BE2C (cell line): ENCODE measurements around the gene OGFOD2.

Experiments
- DNase-seq: peaks from one replicate; pipeline ENCODE4 v3.0.0-alpha.2; 2020
- H3K27me3 ChIP-seq: fragments of 250-450 bp; sonication (Bioruptor Pico); 2 replicates; pipeline ENCODE4 v1.5.1; 2020; ENCODE audit warnings: mild to moderate bottlenecking
- H3K36me3 ChIP-seq: fragments of 250-450 bp; sonication (Bioruptor Pico); 2 replicates; pipeline ENCODE4 v1.5.1; 2020; ENCODE audit warnings: mild to moderate bottlenecking
- H3K4me1 ChIP-seq: fragments of 250-450 bp; sonication (Bioruptor Pico); 2 replicates; pipeline ENCODE4 v1.5.1; 2020
- H3K4me3 ChIP-seq: 2 replicates; pipeline ENCODE4 v1.5.1; 2011; ENCODE audit warnings: low read depth, low read length
- H3K9me3 ChIP-seq: fragments of 250-450 bp; sonication (Bioruptor Pico); 2 replicates; pipeline ENCODE4 v1.5.1; 2020
- CTCF ChIP-seq: IDR thresholded peaks from 2 replicates; pipeline ENCODE4 v1.5.1; 2012; ENCODE audit warnings: mild to moderate bottlenecking, low read depth, low read length

The OGFOD2 gene

GRCh38 chr12:123017753-123018152 lies 42.7 kb downstream of the OGFOD2 start:
- no peaks in the 10 kb centered on the region for H3K27me3 ChIP-seq

GRCh38 chr12:123019841-123020138 lies 44.7 kb downstream of the OGFOD2 start:
- TF ChIP-seq CTCF: no peak
- H3K27me3 ChIP-seq: no peaks in the 10 kb centered on the region
- no peak for DNase-seq
- no peaks in the 10 kb centered on the region for H3K4me1 ChIP-seq
- H3K36me3 ChIP-seq: no peaks in the 10 kb centered on the region
- no peak overlapping the region for H3K4me3 ChIP-seq
- no peaks in the 10 kb centered on the region for H3K9me3 ChIP-seq

More at GRCh38 chr12:123017753-123018152, 42.7 kb downstream of the OGFOD2 start:
- H3K36me3 ChIP-seq: no peaks in the 10 kb centered on the region
- H3K9me3 ChIP-seq: no peaks in the 10 kb centered on the region
- no peak overlapping the region for H3K4me3 ChIP-seq
- no peak for DNase-seq
- H3K4me1 ChIP-seq: no peaks in the 10 kb centered on the region
- no peak for TF ChIP-seq CTCF

GRCh38 chr12:123021688-123022604 lies 46.9 kb downstream of the OGFOD2 start:
- DNase-seq: no peak

GRCh38 chr12:123022846-123023245 lies 47.8 kb downstream of the OGFOD2 start:
- no peaks in the 10 kb centered on the region for H3K36me3 ChIP-seq
- no peak for TF ChIP-seq CTCF
- H3K4me3 ChIP-seq: no peak overlapping the region
- H3K27me3 ChIP-seq: no peaks in the 10 kb centered on the region
- H3K4me1 ChIP-seq: no peaks in the 10 kb centered on the region
- no peak for DNase-seq
- no peaks in the 10 kb centered on the region for H3K9me3 ChIP-seq

More at GRCh38 chr12:123021688-123022604, 46.9 kb downstream of the OGFOD2 start:
- Histone ChIP-seq H3K9me3 (no peaks in the 10 kb centered on the region), H3K4me3 (no peak overlapping the region), H3K27me3 (no peaks in the 10 kb centered on the region), H3K4me1 (no peaks in the 10 kb centered on the region), H3K36me3 (no peaks in the 10 kb centered on the region)
- no peak for TF ChIP-seq CTCF

- no peaks in the 10 kb centered on the region for H3K9me3 ChIP-seq
- no peak for DNase-seq
- no peak for TF ChIP-seq CTCF
- H3K4me1 ChIP-seq: no peaks in the 10 kb centered on the region
- no peak overlapping the region for H3K4me3 ChIP-seq
- H3K27me3 ChIP-seq: no peaks in the 10 kb centered on the region
- no peaks in the 10 kb centered on the region for H3K36me3 ChIP-seq
Measured at GRCh38 chr12:123024819-123025391, 49.9 kb downstream of the OGFOD2 start.
